ENCODE results near the gene GATA6. TPM values are rescaled to one million over a fixed set of nuclear protein-coding genes. Genes with fewer than 3 reads are reported as not detected.

The GATA6 gene
- total RNA-seq, 1 donor from 2014 or later, result not detected

DNA sequence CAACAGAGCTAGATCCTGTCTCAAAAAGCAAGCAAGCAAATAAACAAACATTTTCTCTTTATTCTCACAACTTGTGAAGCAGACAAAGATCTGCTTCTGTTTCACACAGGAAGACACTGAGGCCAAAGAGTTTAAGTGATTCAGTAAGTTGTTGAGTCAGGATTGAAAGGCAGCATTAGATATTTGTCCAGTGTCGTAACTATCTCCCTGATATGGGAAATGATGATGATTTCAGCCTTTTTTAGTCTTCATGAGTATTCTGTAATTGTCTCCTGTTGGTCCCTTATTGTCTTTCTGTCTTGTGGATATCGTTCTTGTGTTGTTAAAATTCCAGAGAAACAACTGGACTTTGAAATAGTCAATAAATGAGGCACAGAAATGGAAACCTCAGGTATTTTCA, 59.6 kb downstream of the GATA6 start:
- Mint-ChIP-seq H3K4me3 (no peak overlapping the region), H3K4me1 (no peaks in the 10 kb centered on the region)

DNA sequence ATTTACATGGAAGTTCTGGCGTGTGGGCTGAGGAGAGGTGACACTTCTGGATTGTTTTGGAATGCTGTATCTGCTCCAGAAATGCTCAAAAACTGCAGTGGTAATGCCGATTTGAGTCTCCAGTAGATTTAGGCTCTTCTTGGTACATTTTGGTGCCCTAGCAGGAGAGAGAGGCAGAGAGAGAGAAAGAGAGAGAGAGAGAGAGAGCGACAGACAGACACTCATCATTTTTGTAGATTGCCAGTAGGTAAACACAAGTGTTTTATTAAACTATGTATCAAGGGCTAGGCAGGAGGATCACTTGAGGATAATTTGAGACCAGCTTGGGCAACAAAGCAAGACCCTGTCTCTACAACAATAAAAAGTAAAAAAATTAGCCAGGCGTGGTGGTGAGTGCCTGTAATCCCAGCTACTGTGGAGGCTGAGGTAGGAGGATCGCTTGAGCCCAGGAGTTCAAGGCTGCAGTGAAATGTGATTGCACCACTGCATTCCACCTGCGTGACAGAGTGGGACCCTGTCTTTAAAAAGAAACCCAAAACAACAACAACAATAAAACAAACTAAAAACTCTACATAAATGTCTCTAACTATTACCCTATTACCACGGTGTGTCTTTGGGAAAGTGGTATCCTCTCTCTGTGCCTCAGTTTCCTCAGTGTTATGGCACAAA, 60.2 kb downstream of the GATA6 start:
- Mint-ChIP-seq H3K4me1 (no peaks in the 10 kb centered on the region), H3K27ac (ENCODE audit: unreplicated experiment) (no peak overlapping the region), H3K9me3 (no peaks in the 10 kb centered on the region), H3K36me3 (ENCODE audit: low read depth) (no peaks in the 10 kb centered on the region), H3K4me3 (no peak overlapping the region), H3K27me3 (ENCODE audit: low read depth) (peaks cover 10% of the 10 kb centered on the region)
- DNase-seq (ENCODE audit: low read depth, low spot score), result no peak
- TF ChIP-seq, protein P1, sequence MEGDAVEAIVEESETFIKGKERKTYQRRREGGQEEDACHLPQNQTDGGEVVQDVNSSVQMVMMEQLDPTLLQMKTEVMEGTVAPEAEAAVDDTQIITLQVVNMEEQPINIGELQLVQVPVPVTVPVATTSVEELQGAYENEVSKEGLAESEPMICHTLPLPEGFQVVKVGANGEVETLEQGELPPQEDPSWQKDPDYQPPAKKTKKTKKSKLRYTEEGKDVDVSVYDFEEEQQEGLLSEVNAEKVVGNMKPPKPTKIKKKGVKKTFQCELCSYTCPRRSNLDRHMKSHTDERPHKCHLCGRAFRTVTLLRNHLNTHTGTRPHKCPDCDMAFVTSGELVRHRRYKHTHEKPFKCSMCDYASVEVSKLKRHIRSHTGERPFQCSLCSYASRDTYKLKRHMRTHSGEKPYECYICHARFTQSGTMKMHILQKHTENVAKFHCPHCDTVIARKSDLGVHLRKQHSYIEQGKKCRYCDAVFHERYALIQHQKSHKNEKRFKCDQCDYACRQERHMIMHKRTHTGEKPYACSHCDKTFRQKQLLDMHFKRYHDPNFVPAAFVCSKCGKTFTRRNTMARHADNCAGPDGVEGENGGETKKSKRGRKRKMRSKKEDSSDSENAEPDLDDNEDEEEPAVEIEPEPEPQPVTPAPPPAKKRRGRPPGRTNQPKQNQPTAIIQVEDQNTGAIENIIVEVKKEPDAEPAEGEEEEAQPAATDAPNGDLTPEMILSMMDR (conservative IDR thresholded peaks at IDR 0.05), result no peak

More for the DNA sequence above, 59.6 kb downstream of the GATA6 start:
- DNase-seq (ENCODE audit: low read depth, low spot score), result no peak
- no peak overlapping the region for H3K27ac Mint-ChIP-seq (ENCODE audit: unreplicated experiment)
- TF ChIP-seq, protein P1 (conservative IDR thresholded peaks at IDR 0.05), result no peak
- no peaks in the 10 kb centered on the region for H3K36me3 Mint-ChIP-seq (ENCODE audit: low read depth)
- H3K9me3 Mint-ChIP-seq, result no peaks in the 10 kb centered on the region
- peaks cover 9% of the 10 kb centered on the region for H3K27me3 Mint-ChIP-seq (ENCODE audit: low read depth)

DNA sequence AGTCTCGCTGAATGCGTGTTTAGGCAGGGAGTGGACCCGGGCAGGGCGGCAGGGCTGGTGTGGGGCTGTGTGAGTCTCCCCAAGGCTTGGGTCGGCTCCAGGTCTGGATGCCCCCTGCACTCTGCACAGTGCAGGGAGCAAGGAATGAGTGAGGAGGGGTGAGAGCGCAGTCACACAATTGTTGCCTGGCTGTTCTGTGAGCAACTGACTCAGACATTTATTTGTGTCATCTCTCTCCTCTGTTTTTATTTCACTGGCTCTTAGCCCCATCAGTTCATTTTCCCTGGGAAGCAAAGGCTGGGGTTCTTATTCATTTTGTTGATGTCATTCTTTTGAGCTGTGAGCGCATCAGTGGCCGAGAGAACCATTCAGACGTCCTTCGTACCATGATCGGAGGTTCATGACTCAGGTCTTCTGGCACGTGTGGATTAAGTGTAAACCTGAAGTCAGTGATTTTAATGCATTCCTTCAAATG, 61.1 kb downstream of the GATA6 start:
- DNase-seq (ENCODE audit: low read depth, low spot score), result no peak
- Mint-ChIP-seq H3K4me1 (no peaks in the 10 kb centered on the region), H3K27me3 (ENCODE audit: low read depth) (peaks cover 16% of the 10 kb centered on the region), H3K4me3 (no peak overlapping the region), H3K27ac (ENCODE audit: unreplicated experiment) (no peak overlapping the region), H3K9me3 (no peaks in the 10 kb centered on the region), H3K36me3 (ENCODE audit: low read depth) (no peaks in the 10 kb centered on the region)
- TF ChIP-seq, protein P1 (conservative IDR thresholded peaks at IDR 0.05), result no peak

DNA sequence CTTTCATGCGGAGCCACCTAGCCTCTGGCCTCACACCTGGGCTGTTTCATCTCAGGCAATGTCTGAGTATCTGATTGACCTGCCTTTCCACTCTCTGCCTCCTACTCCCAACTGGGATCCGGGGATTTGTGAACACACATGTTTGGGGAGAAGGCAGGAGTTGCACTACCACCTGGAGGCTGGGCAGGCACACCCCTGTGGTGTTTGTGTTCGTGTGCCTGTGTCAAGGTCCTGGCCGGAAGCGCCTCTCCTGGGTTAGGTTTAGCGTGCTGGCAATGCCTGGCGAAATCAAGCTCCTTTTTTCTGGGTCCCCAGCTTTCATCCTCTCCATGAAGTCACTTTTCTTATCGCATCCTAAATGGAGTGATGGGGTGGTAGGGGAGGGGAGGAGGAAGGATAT, 63.9 kb downstream of the GATA6 start:
- Mint-ChIP-seq H3K36me3 (ENCODE audit: low read depth) (no peaks in the 10 kb centered on the region), H3K9me3 (peaks cover 2% of the 10 kb centered on the region), H3K4me3 (no peak overlapping the region), H3K27ac (ENCODE audit: unreplicated experiment) (no peak overlapping the region), H3K4me1 (no peaks in the 10 kb centered on the region), H3K27me3 (ENCODE audit: low read depth) (peaks cover 20% of the 10 kb centered on the region)
- TF ChIP-seq, protein P1 (conservative IDR thresholded peaks at IDR 0.05), result no peak
- no peak for DNase-seq (ENCODE audit: low read depth, low spot score)

DNA sequence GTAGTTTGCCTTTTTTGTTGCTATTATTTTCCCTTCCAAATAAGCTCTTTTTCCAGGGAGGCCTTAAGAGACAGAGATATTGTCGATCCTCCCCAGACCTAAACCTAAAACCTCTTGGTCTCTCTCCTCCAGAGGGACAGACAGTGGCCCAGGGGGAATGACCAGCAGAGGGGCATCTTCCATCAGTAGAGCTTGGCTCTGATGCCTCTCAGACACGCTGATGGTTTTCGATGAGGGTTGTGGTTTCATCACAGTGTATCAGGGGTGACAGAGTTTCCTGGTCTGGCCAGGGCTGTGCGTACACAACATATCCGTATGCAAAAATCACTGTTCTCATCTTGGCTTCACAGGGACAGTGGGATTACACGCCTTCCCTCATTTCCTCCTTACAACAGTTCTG, 68.6 kb downstream of the GATA6 start:
- peaks cover 10% of the 10 kb centered on the region for H3K27me3 Mint-ChIP-seq (ENCODE audit: low read depth)
- H3K4me3 Mint-ChIP-seq, result no peak overlapping the region
- TF ChIP-seq, protein P1 (conservative IDR thresholded peaks at IDR 0.05), result no peak
- no peak for DNase-seq (ENCODE audit: low read depth, low spot score)
- H3K9me3 Mint-ChIP-seq, result peaks cover 2% of the 10 kb centered on the region
- no peaks in the 10 kb centered on the region for H3K36me3 Mint-ChIP-seq (ENCODE audit: low read depth)
- H3K4me1 Mint-ChIP-seq, result no peaks in the 10 kb centered on the region
- H3K27ac Mint-ChIP-seq (ENCODE audit: unreplicated experiment), result no peak overlapping the region

All from neural crest cell (in vitro differentiated cells).